ES-I3 (cell line): ENCODE data around the gene PIK3CB.

Source experiments
- H3K36me3 ChIP-seq: 2 replicates; pipeline ENCODE4 v1.6.1; 2013; ENCODE audit warnings: mild to moderate bottlenecking, low read length, control low read depth, moderate library complexity; ENCODE audit not compliant: insufficient read depth
- H3K4me1 ChIP-seq: 2 replicates; pipeline ENCODE4 v1.6.1; 2013; ENCODE audit warnings: mild to moderate bottlenecking, control low read depth, low read length; ENCODE audit not compliant: insufficient read depth
- H3K9ac ChIP-seq: 2 replicates; pipeline ENCODE4 v1.6.1; 2013; ENCODE audit warnings: low read depth, mild to moderate bottlenecking, low read length, moderate library complexity
- H3K9me3 ChIP-seq: 2 replicates; pipeline ENCODE4 v1.6.1; 2013; ENCODE audit warnings: mild to moderate bottlenecking, low read length, moderate library complexity; ENCODE audit not compliant: control insufficient read depth, insufficient read depth

The PIK3CB gene

DNA sequence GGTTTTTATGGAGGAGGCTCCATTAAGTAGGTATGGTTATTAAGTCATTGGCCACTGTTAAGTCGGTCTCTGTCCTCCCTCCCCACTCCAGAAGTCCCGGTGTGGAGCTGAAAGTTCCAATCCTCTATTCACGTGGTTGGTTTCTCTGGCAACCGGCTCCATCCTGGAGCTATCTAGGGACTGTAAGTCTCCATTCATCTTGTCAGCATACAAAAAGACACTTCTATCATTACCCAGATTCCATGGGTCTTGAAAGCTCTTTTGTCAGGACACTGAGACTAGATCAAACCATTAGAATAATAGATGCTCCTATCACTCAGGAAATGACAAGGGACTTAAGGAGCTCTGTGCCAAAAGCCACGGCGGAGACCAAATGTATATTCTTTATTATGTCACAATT, 110.3 kb downstream of the PIK3CB start:
- 0 out of 2 replicates have a peak, but pooled peaks cover 2% of the 10 kb centered on the region for H3K4me1 ChIP-seq
- no peaks in the 10 kb centered on the region for H3K9me3 ChIP-seq
- no peak overlapping the region for H3K9ac ChIP-seq
- no peaks in the 10 kb centered on the region; the same call in 1 of the 2 replicates for H3K36me3 ChIP-seq

GRCh38 chr3:138718849-138719248, 115.9 kb downstream of the PIK3CB start:
- Histone ChIP-seq H3K4me1 (0 out of 2 replicates have a peak, but pooled peaks cover under 1% of the 10 kb centered on the region), H3K36me3 (no peaks in the 10 kb centered on the region; the same call in 1 of the 2 replicates), H3K9me3 (no peaks in the 10 kb centered on the region; the same call in 1 of the 2 replicates), H3K9ac (no peak overlapping the region)

- H3K36me3 ChIP-seq = no peaks in the 10 kb centered on the region
- H3K9ac ChIP-seq = no peak overlapping the region
- H3K4me1 ChIP-seq = no peaks in the 10 kb centered on the region
- no peaks in the 10 kb centered on the region; the same call in 1 of the 2 replicates for H3K9me3 ChIP-seq
Observed at GRCh38 chr3:138717348-138717747, 117.4 kb downstream of the PIK3CB start.

GRCh38 chr3:138712086-138712485, 122.6 kb downstream of the PIK3CB start:
- H3K9me3 ChIP-seq = no peaks in the 10 kb centered on the region
- H3K4me1 ChIP-seq = no peaks in the 10 kb centered on the region
- no peak overlapping the region for H3K9ac ChIP-seq
- no peaks in the 10 kb centered on the region for H3K36me3 ChIP-seq

GRCh38 chr3:138705675-138706074, 129.1 kb downstream of the PIK3CB start:
- H3K9ac ChIP-seq = no peak overlapping the region
- peaks cover under 1% of the 10 kb centered on the region; the same call in 1 of the 2 replicates for H3K36me3 ChIP-seq
- H3K9me3 ChIP-seq = no peaks in the 10 kb centered on the region
- H3K4me1 ChIP-seq = no peaks in the 10 kb centered on the region

DNA sequence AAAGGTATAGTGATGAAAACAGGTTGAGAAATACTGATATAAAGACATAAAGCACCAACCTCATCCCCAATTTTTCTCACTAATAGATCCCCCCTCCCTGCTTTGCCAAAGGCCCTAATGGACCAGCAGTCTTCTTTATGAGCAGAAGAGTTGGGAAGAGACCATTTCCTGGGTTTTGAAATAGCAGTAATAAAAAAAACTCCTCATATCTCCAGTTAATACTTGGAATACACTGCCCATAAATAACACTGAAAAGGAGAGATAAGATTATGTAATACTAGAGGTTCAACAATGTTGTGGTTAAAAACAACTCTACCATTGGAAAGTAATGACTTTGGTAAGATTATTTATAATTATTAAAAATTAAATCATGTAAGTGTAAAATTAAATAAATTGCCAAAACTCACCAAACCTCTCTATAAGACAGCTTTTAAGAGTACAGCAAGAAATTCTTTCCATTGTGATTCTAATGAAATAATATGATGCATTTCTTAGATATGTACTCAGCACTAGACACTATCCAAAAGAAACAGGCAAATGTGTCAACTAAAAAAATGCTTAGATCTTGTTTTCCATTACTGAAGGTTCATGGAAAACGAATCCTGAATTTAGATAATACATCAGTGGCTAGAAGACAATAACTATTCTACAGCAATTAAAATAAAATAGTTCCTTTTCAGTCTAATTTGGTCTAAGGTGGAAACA, 137.9 kb downstream of the PIK3CB start:
- no peak overlapping the region for H3K9ac ChIP-seq
- H3K36me3 ChIP-seq = peaks cover 6% of the 10 kb centered on the region
- no peaks in the 10 kb centered on the region for H3K4me1 ChIP-seq
- H3K9me3 ChIP-seq = no peaks in the 10 kb centered on the region

DNA sequence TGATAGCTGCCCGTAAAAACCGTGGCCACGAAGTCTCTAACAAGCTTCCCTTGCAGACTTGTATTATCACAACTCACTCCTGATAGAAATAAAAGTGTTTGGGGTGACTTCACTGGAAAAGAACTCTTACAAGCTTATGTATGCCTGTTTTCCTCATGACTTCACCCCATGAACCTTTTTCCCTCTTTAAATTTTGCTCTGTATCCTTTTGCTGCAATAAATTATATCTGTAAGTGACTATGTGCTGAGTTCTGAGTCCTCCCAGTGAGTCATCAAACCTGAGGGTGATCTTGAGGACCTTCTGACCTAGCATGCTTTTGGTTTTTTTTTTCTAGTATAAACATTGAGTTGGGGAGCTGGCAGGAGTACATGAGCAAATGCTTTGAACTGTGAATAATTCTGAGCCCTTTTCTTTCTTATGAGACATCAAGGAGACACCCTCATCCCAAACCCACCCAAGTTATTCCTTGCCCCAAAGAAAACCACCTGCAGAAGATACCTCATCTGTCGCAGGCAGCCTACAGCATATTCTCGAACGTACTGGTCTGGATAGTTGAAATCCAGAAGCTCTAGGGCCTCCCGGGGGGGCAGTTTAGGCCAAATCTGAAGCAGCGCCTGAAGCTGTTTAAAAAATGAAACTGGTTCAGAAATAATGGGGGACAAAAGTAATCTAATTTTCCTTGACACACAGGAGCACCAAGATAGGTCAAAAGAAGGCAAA, 140.3 kb downstream of the PIK3CB start:
- Histone ChIP-seq H3K4me1 (no peaks in the 10 kb centered on the region), H3K9me3 (no peaks in the 10 kb centered on the region), H3K9ac (no peak overlapping the region), H3K36me3 (peaks cover 4% of the 10 kb centered on the region; the same call in 1 of the 2 replicates)

DNA sequence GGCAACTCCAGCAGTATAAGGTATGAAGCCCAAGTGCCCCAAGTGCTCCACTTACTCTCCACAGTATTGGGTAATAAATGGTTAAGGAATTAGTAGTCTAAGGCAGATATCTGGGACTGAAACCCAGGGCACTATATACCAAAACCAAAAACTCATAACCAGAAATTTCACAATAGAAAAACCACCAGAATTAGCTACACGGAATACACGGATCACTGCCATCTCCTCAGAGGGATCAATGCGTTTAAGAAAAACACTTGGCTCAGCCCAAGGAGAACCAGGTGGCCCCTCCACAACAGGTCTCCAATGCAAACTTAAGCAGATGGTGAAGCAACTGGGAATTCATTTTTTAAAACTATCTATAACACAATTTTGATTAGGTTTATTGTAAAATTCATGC, 142.6 kb downstream of the PIK3CB start:
- Histone ChIP-seq H3K9ac (no peak overlapping the region), H3K9me3 (no peaks in the 10 kb centered on the region), H3K36me3 (no peaks in the 10 kb centered on the region), H3K4me1 (no peaks in the 10 kb centered on the region)

GRCh38 chr3:138691351-138691750, 143.4 kb downstream of the PIK3CB start:
- no peak overlapping the region for H3K9ac ChIP-seq
- no peaks in the 10 kb centered on the region for H3K4me1 ChIP-seq
- no peaks in the 10 kb centered on the region for H3K9me3 ChIP-seq
- no peaks in the 10 kb centered on the region for H3K36me3 ChIP-seq

DNA sequence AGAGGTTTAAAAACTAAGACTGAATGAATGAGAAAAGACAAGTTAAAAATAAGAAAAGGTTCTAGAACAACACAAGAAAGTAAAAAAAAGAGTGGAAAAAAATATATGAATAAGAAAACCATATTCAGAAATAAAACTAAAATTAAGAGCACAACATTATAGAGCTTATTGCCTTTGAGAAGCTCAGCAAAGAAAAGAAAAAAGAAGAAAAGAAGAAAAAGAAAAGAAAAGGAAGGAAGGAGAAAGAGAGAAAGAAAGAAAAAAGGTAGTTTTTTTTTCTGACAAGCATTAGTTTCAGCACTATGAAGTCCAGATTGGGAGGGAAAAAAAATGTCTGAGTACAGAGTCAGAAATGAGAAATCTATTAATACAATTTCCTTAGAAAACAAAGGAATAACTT, 144.7 kb downstream of the PIK3CB start:
- Histone ChIP-seq H3K9ac (no peak overlapping the region), H3K36me3 (no peaks in the 10 kb centered on the region), H3K9me3 (no peaks in the 10 kb centered on the region), H3K4me1 (no peaks in the 10 kb centered on the region)

DNA sequence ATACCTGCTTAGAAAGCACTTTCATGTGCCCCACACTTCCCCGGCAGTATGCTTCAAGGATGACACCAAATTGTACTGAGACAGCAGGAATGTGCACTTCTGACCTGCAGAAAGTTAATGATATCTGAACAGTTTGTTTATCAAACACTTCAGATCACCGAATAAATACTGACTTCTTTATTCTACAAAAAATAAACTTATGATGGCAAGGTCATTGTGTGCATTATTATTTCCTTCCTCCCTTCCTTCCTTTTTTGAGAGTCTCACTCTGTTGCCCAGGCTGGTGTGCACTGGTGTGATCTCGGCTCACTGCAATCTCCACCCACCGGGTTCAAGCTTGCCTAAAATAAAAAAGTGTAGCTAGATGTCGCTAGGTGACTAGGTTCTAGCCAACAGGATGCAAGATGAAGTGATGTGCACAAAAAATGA, 145.8 kb downstream of the PIK3CB start:
- Histone ChIP-seq H3K36me3 (no peaks in the 10 kb centered on the region), H3K9me3 (no peaks in the 10 kb centered on the region), H3K4me1 (no peaks in the 10 kb centered on the region), H3K9ac (no peak overlapping the region)

DNA sequence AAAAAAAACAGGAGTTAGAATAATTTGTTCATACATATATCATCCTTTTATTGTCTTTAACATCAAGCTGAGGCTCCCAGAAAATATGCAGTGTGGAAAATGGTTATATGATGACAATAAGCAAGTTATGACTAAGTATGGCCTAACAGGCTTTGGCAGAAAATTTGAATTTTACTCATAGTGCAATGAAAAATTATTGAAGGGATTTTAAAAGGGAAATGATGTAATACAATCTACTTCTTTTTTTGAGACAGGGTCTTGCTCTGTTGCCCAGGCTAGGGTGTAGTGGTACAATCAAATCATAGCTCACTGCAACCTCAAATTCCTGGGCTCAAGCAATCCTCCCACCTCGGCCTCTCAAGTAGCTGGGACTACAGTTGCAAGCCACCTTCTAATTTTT, 147.5 kb downstream of the PIK3CB start:
- Histone ChIP-seq H3K9ac (no peak overlapping the region), H3K36me3 (no peaks in the 10 kb centered on the region), H3K4me1 (no peaks in the 10 kb centered on the region), H3K9me3 (no peaks in the 10 kb centered on the region)

- Histone ChIP-seq H3K36me3 (no peaks in the 10 kb centered on the region), H3K9me3 (no peaks in the 10 kb centered on the region), H3K9ac (no peak overlapping the region), H3K4me1 (no peaks in the 10 kb centered on the region)
Observed at GRCh38 chr3:138686771-138687221, 147.9 kb downstream of the PIK3CB start.

DNA sequence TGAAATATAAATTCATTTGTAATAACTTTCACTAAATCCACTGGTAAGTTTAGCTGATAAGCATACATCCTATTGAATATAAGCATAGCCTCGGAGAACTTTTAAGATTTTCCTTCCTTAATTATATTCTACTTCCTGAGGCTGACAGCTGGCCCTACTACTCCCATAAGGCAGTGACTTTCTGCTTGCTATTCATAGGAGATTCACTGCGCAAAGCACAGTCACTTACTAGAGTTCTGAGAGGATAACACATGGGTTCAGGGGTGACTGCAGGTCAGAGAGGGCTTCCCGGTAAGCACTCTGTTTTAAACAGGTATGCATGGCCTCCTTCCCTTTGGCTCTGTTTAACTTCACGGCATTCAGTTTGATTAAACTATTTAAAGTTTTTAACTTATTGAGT, 150.3 kb downstream of the PIK3CB start:
- no peaks in the 10 kb centered on the region; the same call in 1 of the 2 replicates for H3K36me3 ChIP-seq
- H3K9ac ChIP-seq = no peak overlapping the region
- H3K9me3 ChIP-seq = no peaks in the 10 kb centered on the region
- H3K4me1 ChIP-seq = no peaks in the 10 kb centered on the region

DNA sequence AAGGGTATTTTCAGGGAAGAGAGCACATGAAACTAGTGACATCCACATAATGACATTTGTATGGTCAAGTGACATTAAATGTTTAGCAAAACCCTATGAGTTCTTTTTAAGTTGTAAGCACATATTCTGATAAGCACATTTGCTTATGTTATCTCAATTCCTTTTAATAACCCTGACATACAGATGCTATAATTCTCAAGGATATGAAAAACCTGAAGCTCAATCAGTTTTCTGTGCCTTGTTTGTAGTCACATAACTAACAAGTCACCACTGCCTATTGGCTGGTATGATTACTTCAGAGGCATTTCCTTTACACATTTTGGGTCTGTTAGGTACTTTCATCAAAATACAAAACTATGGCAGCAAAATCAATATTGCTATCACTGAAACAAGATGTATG, 152.1 kb downstream of the PIK3CB start:
- H3K9ac ChIP-seq = no peak overlapping the region
- H3K4me1 ChIP-seq = no peaks in the 10 kb centered on the region
- H3K36me3 ChIP-seq = no peaks in the 10 kb centered on the region; the same call in 1 of the 2 replicates
- H3K9me3 ChIP-seq = no peaks in the 10 kb centered on the region
